Right renal pelvis (tissue), 4 donors: ENCODE data around the gene IDNK. TPM values are rescaled to one million over a fixed set of nuclear protein-coding genes. Genes with fewer than 3 reads are reported as not detected.

Experiments used
- DNase-seq, 4 donors: peaks; one replicate each; pipeline ENCODE4 v3.0.0-alpha.2; 2013; ENCODE audit warnings: low read depth in 4 of 4, low spot score in 3 of 4, missing footprints in 1 of 4
- polyA plus RNA-seq, 4 donors: library from polyadenylated mRNA; unstranded; fragments of 120-200 nt; gene quantifications; one replicate each; pipeline ENCODE4 v1.2.1, GENCODE V29; 2013; ENCODE audit not compliant: insufficient read length in 4 of 4

Gene IDNK
- polyA plus RNA-seq, 4 donors, result 12.1 to 16.0 (median 13.5) TPM

DNA sequence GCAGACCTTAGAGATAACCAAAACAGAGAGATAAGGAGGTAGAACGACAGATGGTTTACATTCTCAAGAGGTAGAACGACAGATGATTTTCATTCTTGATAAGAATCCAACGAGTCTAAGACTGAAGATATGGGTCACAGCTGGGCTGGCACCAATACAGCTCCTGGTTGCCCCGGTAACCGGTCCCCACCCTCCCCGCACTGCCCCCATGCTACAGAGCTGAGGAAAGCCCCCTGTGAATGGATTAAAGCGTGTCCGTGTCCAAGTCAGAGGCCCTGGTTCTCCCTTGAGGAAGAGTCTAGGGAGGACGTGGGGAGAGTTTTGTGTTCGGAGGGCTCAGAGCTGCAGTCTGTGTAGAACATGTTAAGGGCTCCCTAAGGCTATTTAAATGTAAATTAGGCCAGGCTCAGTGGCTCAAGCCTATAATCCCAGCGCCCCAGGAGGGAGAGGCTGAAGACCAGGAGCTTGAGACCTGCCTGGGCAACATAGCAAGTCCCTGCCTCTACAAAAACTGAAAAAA lies 8.1 kb downstream of the IDNK start:
- DNase-seq, result no peak

DNA sequence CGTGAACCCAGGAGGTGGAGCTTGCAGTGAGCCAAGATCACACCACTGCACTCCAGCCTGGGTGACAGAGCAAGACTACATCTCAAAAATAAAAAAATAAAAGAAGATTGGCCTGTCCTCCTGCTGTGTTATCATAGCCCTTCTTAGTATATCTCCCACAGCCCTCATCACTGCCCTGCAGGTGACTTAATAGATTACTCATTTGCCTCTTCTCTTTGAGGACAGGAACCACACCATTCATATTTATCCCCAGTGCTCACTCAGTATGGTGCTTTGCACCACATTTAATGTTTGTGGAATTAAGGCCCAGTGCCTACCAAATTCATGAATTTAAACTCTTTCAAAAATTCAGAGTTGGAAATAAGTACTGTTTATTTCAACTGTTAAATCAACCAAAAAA lies 10.3 kb downstream of the IDNK start:
- DNase-seq, result no peak

GRCh38 chr9:83633676-83634075 lies 10.7 kb downstream of the IDNK start:
- DNase-seq, result no peak

- DNase-seq, result no peak
Observed at GRCh38 chr9:83636813-83637212, 13.9 kb downstream of the IDNK start.

- no peak for DNase-seq
Observed at GRCh38 chr9:83637389-83637788, 14.4 kb downstream of the IDNK start.

DNA sequence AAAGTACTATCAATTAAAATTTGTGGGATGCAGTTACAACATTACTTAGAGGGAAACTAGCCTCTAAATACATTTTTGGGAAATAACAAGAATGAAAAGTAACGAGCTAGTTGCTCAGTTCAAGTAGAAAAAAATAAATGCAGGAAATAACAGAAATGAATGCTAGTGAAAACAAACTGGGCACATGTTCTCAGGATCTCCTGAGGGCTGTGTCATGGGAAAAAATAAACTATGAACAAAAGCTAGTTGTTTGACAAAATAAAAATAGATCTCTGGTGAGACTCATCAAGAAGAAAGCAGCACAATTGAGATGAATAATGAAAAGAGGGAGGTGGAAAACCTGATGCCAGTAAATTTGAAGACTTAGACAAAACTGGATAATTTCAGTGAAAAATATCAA lies 16.3 kb downstream of the IDNK start:
- DNase-seq, result no peak

GRCh38 chr9:83642793-83643192 lies 19.9 kb downstream of the IDNK start:
- no peak for DNase-seq

DNA sequence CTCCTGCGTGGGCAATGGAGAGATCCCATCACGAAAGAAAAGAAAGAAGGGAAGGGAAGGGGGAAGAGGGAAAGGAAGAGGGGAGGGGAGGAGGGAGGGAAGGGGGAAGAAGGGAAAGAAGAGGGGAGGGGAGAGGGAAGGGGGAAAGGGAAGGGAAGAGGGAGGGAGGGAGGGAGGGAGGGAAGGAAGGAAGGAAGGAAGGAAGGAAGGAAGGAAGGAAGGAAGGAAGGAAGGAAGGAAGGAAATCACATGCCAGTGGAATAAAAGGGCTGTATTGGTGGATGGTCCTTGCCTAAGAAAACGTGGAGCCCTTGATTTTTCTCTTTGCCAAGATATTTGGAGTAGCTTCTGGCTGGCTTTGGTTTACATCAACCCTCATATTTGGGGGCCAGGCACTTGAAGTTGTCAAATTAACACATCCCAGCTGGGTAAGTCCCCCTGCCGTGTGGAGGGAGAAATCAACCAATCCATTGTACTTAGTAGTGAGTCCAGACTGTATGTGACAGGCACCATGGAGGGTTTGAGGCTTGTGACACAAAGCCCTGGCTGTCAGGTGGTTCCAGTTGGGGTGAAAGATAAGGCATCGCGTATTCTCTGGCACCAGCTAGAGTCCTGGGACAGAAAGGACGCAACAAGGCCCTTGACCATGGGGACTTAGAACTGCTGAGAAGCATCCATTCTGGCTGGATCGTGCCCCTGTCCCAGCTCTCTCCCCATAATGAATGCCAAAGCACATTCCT lies 23.7 kb downstream of the IDNK start:
- no peak for DNase-seq

- DNase-seq, result no peak
Observed at GRCh38 chr9:83649080-83649479, 26.1 kb downstream of the IDNK start.

DNA sequence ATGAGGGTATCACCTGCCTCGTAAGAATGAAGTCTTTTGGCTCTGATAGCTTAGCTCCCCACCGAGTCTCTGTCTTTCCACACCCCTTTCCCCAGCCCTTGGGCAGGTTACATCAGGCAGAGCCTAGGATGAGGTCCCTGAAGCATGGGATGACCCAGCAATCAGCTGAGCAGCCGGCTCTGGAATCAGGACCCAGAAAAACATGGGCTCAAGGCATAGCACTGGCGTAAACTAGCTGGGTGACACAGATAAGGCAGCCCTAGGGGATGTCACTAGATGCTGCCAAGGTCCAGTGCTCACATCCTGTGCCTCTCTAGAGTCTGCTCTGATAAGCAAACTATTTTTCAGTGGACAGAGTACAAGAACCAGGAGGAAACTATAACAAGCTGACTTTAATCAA lies 26.6 kb downstream of the IDNK start:
- no peak for DNase-seq

- no peak for DNase-seq
Observed at GRCh38 chr9:83651558-83651957, 28.6 kb downstream of the IDNK start.

GRCh38 chr9:83652433-83652832 lies 29.5 kb downstream of the IDNK start:
- no peak for DNase-seq

- no peak for DNase-seq
Observed at GRCh38 chr9:83655433-83655832, 32.5 kb downstream of the IDNK start.

DNA sequence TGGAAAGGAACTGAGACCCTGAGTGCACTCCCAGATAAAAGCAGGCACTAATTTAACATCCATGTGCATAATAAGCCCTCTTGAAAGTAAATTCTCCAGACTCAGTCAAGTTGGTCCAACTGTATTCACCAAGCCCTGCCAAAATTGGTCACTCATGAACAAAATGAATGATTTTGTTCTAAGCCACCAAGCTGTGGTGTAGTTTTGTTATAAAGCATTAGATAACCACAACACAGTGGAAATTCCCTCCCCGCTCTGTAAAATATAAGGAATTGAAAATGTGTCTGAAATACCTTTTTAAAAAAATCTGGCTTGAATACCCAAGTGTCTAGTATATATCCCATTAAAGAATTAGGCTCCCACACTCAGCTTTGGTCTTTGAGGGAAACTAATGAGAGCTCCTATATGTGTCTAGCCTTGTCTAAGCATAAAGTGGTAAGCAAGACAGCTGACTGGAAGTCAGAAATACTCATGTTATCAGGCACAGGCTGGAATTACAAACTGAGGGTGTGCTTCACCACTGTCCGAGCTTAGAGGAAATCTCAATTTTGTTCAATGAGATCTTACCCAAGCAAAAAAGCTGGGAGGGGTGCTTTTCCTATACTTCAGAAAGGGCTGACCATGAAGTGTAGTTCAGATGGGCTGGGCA lies 33.2 kb downstream of the IDNK start:
- no peak for DNase-seq

DNA sequence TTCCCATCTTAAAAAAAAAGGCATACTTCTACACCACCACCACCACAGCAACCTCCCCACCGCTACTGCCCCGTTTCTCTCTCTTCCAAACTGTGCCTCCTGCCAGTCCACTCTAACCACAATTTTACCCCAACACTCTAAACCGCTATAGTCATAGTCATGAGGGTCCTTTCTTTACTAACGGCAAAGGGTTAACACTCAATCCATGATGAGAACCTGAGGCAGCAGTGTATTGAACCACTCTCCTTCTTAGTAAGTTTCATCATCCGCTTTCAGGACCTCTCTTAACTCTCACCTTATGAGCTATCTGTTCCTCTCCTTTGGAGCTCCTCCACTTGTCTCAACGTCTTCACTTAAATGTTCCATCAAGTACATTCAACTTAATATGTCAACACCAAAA lies 34.0 kb downstream of the IDNK start:
- DNase-seq, result no peak

- DNase-seq, result no peak
Observed at GRCh38 chr9:83662933-83663332, 40.0 kb downstream of the IDNK start.

DNA sequence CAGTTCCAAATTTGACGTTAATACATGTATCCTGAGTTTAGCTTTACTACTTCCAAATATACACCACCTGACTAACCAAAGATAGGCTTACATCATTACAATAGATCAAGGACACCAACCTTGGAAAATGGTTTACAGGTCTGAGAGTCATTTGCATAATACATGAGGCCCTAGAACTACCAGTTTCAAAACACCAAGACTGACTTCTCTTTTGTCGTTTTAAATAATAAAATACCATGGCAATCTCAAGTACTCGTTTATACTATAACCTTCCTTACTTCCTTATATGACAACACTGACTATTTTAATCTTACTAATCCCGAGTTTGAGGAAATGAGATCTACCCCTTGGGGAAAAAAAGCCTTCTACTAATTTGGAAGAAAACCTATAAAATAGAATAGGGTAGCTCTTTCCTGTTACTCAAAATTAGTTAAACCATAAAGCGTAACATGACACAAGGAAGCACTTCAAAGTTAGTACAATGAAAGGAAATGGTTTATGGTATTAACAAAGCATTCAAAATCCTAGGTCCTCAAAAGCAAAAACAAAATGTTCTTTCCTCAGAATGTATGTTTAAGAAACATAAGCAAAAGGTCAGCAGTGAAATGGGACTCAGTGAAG lies 42.7 kb downstream of the IDNK start:
- no peak for DNase-seq

DNA sequence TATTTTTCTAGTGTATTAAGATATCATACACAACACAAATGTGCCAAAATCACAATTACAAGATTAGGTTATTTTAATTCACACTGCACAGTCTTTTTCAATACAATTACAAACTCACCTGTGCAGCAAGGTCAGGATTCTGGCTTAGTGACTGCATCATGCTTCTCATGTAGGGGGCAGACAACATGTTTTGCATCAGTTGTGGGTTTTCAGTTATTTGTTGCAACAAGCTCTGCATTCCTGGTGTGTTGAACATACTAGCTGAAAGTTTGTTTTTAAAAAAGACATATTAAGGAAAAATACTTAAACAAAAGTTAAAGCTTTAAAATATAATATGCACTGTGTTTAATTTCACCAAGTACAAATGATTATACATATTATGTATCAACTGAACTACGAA lies 46.1 kb downstream of the IDNK start:
- no peak for DNase-seq

DNA sequence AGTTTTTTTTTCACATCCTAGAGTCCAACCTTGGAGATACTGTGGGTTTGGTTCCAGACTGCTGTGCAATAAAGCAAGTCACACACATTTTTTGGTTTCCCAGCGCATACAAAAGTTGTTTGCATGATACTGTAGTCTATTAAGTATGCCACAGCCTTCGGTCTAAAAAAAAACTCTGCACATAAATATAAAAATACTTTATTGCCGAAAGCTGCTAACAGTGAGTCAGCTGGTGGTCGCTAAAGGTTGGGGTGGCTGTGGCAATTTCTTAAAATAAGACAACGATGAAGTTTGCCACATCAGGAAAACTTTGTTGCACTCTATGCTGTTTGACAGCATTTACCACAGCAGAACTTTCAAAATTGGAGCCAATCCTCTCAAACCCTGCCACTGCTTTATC lies 47.4 kb downstream of the IDNK start:
- DNase-seq, result no peak

- DNase-seq, result no peak
Observed at GRCh38 chr9:83671451-83671850, 48.5 kb downstream of the IDNK start.

- no peak for DNase-seq
Observed at GRCh38 chr9:83675466-83675865, 52.5 kb downstream of the IDNK start.

GRCh38 chr9:83677596-83677995 lies 54.7 kb downstream of the IDNK start:
- DNase-seq, result no peak
